Endothelial cell of umbilical vein (primary cell): ENCODE measurements around the gene NOTCH1. TPM values are rescaled to one million over a fixed set of nuclear protein-coding genes. Genes with fewer than 3 reads are reported as not detected.

Experiments
- BruUV-seq: library from RNA; stranded (reverse); fragments of 400-500 nt; replicated peaks from 2 replicates; lab custom pipeline; 2021; lab: Mats Ljungman, UMichigan
- CTCF ChIA-PET: fragments of 300-600, 350-600 bp; sonication (Branson Sonifier 250); formaldehyde crosslinking; loops from one replicate; lab custom pipeline; 2021; ENCODE audit warnings: antibody characterized with exemption, inconsistent platforms; lab: Charles Lee
- POLR2A ChIA-PET: fragments of 300-600, 350-600 bp; sonication (Branson Sonifier 250); formaldehyde crosslinking; loops from one replicate; lab custom pipeline; 2021; ENCODE audit warnings: antibody characterized with exemption, inconsistent platforms; lab: Charles Lee
- DNase-seq: peaks from one replicate; pipeline ENCODE4 v3.0.0-alpha.2; 2011; ENCODE audit warnings: low read depth, low spot score
- FAIRE-seq: peaks from 2 replicates; lab custom pipeline; 2011; peaks lifted over from hg19 to GRCh38; lab: Jason Lieb, UNC
- H2AFZ ChIP-seq: 2 replicates; pipeline ENCODE4 v1.6.0; 2012; ENCODE audit warnings: low read depth, low read length, control low read depth, inconsistent platforms
- H3K27ac ChIP-seq: 2 replicates; pipeline ENCODE4 v1.5.1; 2011; ENCODE audit warnings: low read depth, mild to moderate bottlenecking, control low read depth, low read length, moderate library complexity; ENCODE audit not compliant: insufficient read depth
- H3K27me3 ChIP-seq, 2 experiments: 2 replicates each; pipeline versions ENCODE4 v1.6.0 to v1.6.1; 2011; ENCODE audit warnings: low read length in 2 of 2, mixed read lengths in 1 of 2; ENCODE audit not compliant: control insufficient read depth in 2 of 2, insufficient read depth in 2 of 2
- H3K36me3 ChIP-seq, 2 experiments: 2 replicates in 1 of 2; 3 replicates in 1 of 2; pipeline ENCODE4 v1.5.1; 2011; ENCODE audit warnings: low read length in 2 of 2, mild to moderate bottlenecking in 1 of 2, moderate library complexity in 1 of 2; ENCODE audit not compliant: control insufficient read depth in 2 of 2, insufficient read depth in 2 of 2; ENCODE audit errors: extremely low read depth in 1 of 2
- H3K4me1 ChIP-seq: 3 replicates; pipeline ENCODE4 v1.5.1; 2011; ENCODE audit warnings: mild to moderate bottlenecking, low read length; ENCODE audit not compliant: control insufficient read depth, insufficient read depth; ENCODE audit errors: extremely low read depth
- H3K4me2 ChIP-seq: 2 replicates; pipeline ENCODE4 v1.6.1; 2011; ENCODE audit warnings: low read length, control low read depth, mixed read lengths; ENCODE audit not compliant: insufficient read depth
- H3K4me3 ChIP-seq, 3 experiments: fragments of 200-600 bp in 1 of 3; sonication (generic), shearing (Covaris generic) in 1 of 3; replicated peaks in 1 of 3; 2 replicates each; pipeline ENCODE4 v1.5.1; 2011 to 2016; ENCODE audit warnings: control low read depth in 3 of 3, low read length in 3 of 3, mild to moderate bottlenecking in 2 of 3, inconsistent platforms in 1 of 3, low read depth in 1 of 3, moderate library complexity in 1 of 3; ENCODE audit not compliant: insufficient read depth in 1 of 3
- H3K79me2 ChIP-seq: 2 replicates; pipeline ENCODE4 v1.6.0; 2012; ENCODE audit warnings: low read length, inconsistent platforms; ENCODE audit not compliant: control insufficient read depth, insufficient read depth
- H3K9ac ChIP-seq: replicated peaks from 2 replicates; pipeline ENCODE3; 2011; ENCODE audit warnings: low read length, control low read depth; ENCODE audit not compliant: insufficient read depth; ENCODE audit errors: extremely low read depth
- H3K9me1 ChIP-seq: replicated peaks from 3 replicates; pipeline ENCODE4 v1.6.0; 2011; ENCODE audit warnings: mild to moderate bottlenecking, low read length; ENCODE audit not compliant: control insufficient read depth, insufficient read depth; ENCODE audit errors: extremely low read depth
- H3K9me3 ChIP-seq: replicated peaks from 2 replicates; pipeline ENCODE4 v1.5.1; 2012; ENCODE audit warnings: low read length, inconsistent platforms; ENCODE audit not compliant: control insufficient read depth, insufficient read depth
- H4K20me1 ChIP-seq: replicated peaks from 2 replicates; pipeline ENCODE3; 2011; ENCODE audit warnings: mild to moderate bottlenecking, low read length; ENCODE audit not compliant: control insufficient read depth, insufficient read depth; ENCODE audit errors: extremely low read depth
- EZH2 ChIP-seq: IDR thresholded peaks from 2 replicates; pipeline ENCODE4 v1.6.1; 2012; ENCODE audit warnings: borderline replicate concordance, low read depth, mild to moderate bottlenecking, moderate library complexity, low read length, inconsistent platforms; ENCODE audit not compliant: severe bottlenecking
- FOS ChIP-seq: IDR thresholded peaks from 2 replicates; pipeline ENCODE4 v1.6.1; 2011; ENCODE audit warnings: mild to moderate bottlenecking, low read length, moderate library complexity, borderline replicate concordance; ENCODE audit not compliant: insufficient read depth
- GATA2 ChIP-seq: IDR thresholded peaks from 2 replicates; pipeline ENCODE4 v1.7.0; 2011; ENCODE audit warnings: low read depth, mild to moderate bottlenecking, moderate library complexity, mixed read lengths, low read length; ENCODE audit not compliant: insufficient read length, insufficient read depth
- JUN ChIP-seq: IDR thresholded peaks from 2 replicates; pipeline ENCODE4 v1.6.1; 2011; ENCODE audit warnings: borderline replicate concordance, low read depth; ENCODE audit not compliant: insufficient read length, insufficient read depth
- MYC ChIP-seq: IDR thresholded peaks from one replicate; pipeline ENCODE4 v1.6.1; 2011; ENCODE audit warnings: mild to moderate bottlenecking, low read depth, low read length
- POLR2A ChIP-seq: IDR thresholded peaks from 2 replicates; pipeline ENCODE4 v1.6.1; 2012; ENCODE audit warnings: low read depth, mild to moderate bottlenecking, control low read depth, low read length
- POLR2AphosphoS5 ChIP-seq: IDR thresholded peaks from 2 replicates; pipeline ENCODE4 v1.6.1; 2012; ENCODE audit warnings: low read depth, mild to moderate bottlenecking, control low read depth, low read length, moderate library complexity; ENCODE audit not compliant: insufficient read depth
- dilution Hi-C: fragments of 300-500 bp; cut with MboI; formaldehyde crosslinking; loops from one replicate; pipeline ENCODE4 v1.15.0; 2019; ENCODE audit warnings: low sequenced_read_pairs; ENCODE audit not compliant: extremely low pct_ligation_motif_present
- intact Hi-C: fragments of 100-400 bp; cut with micrococcal nuclease; formaldehyde crosslinking; loops from one replicate; pipeline ENCODE4 v1.10.0; 2022
- polyA plus RNA-seq, 4 experiments: library from polyadenylated mRNA; depleted of rRNA in 3 of 4; stranded (reverse) in 3 of 4; unstranded in 1 of 4; fragments of >200 nt; gene quantifications; 2 replicates each; pipeline versions ENCODE4 v1.2.1 to v1.2.3, GENCODE V29; 2011 to 2012; ENCODE audit warnings: missing spikeins in 1 of 4
- total RNA-seq: library from RNA; stranded (reverse); gene quantifications from 2 replicates; pipeline ENCODE4 v1.2.3, GENCODE V29; 2021
- TF ChIP-seq, protein P1 (sequence below): IDR thresholded peaks from 2 replicates; pipeline ENCODE4 v1.6.1; 2011; ENCODE audit not compliant: insufficient read depth, insufficient read length
- TF ChIP-seq, protein P2 (sequence below), 2 donors: IDR thresholded peaks; 1 replicate in 1 of 2; 2 replicates in 1 of 2; pipeline ENCODE4 v1.5.1; 2011; ENCODE audit warnings: low read length in 2 of 2, mild to moderate bottlenecking in 2 of 2, moderate library complexity in 2 of 2, control low read depth in 1 of 2, inconsistent platforms in 1 of 2, low read depth in 1 of 2; ENCODE audit not compliant: insufficient read depth in 1 of 2; ENCODE audit errors: extremely low read depth in 1 of 2

The NOTCH1 gene
- total and polyA plus RNA-seq, 2 donors (not counting 3 experiments of a cell fraction or from before 2014, with no cell fraction given), result 31.7 to 153 TPM

DNA sequence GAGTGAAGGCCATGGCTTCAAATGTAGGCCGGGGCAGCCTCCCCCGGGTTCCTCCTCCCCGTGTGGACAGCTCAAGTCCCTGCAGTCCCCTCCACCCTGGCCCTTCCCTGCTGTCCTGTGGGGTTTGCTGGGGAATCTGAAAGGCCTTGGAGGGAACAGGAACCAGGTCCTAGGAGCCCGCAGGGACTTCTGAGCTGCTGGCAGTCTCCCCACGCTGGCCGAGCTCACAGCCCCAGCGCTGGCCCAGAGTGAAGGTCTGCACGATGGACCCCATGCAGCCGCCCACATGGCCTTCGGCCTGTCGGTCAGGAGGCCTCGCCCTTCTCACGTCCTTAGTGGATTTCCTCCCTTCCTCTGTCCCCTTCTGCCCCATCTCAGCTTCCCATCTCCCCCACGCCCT is 25.7 kb upstream of the NOTCH1 start:
- H3K4me3 ChIP-seq, result no peak overlapping the region
- dilution Hi-C loops (no loop called here), intact Hi-C loops (no loop called here)
- no peaks in the 10 kb centered on the region for H4K20me1 ChIP-seq
- H2AFZ ChIP-seq, result no peak overlapping the region
- H3K4me2 ChIP-seq, result no peak overlapping the region
- no peak overlapping the region for H3K27ac ChIP-seq
- H3K79me2 ChIP-seq, result no peaks in the 10 kb centered on the region
- ChIA-PET POLR2A (interaction anchor here (0.6 kb wide), 1 partner anchor 43 kb away, joined by 3 read pairs; no protein-coding TSS in a partner anchor), CTCF (interaction anchor here (1.1 to 1.8 kb wide), 3 partner anchors 47 to 87 kb away, joined by 3 to 5 read pairs (median 3); no protein-coding TSS in a partner anchor)
- no peaks in the 10 kb centered on the region for H3K27me3 ChIP-seq
- no peaks in the 10 kb centered on the region for H3K9me3 ChIP-seq
- peaks cover 10% of the 10 kb centered on the region for H3K4me1 ChIP-seq
- H3K36me3 ChIP-seq, result no peaks in the 10 kb centered on the region
- H3K9me1 ChIP-seq, result no peaks in the 10 kb centered on the region
- no peak for TF ChIP-seq POLR2AphosphoS5
- no peak for TF ChIP-seq POLR2A
- TF ChIP-seq, protein P1, sequence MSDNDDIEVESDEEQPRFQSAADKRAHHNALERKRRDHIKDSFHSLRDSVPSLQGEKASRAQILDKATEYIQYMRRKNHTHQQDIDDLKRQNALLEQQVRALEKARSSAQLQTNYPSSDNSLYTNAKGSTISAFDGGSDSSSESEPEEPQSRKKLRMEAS, result no peak
- no peak for TF ChIP-seq GATA2
- no peak for TF ChIP-seq JUN
- TF ChIP-seq EZH2, result no peak
- no peak for TF ChIP-seq MYC
- TF ChIP-seq FOS, result no peak
- TF ChIP-seq, protein P2, sequence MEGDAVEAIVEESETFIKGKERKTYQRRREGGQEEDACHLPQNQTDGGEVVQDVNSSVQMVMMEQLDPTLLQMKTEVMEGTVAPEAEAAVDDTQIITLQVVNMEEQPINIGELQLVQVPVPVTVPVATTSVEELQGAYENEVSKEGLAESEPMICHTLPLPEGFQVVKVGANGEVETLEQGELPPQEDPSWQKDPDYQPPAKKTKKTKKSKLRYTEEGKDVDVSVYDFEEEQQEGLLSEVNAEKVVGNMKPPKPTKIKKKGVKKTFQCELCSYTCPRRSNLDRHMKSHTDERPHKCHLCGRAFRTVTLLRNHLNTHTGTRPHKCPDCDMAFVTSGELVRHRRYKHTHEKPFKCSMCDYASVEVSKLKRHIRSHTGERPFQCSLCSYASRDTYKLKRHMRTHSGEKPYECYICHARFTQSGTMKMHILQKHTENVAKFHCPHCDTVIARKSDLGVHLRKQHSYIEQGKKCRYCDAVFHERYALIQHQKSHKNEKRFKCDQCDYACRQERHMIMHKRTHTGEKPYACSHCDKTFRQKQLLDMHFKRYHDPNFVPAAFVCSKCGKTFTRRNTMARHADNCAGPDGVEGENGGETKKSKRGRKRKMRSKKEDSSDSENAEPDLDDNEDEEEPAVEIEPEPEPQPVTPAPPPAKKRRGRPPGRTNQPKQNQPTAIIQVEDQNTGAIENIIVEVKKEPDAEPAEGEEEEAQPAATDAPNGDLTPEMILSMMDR (IDR thresholded peaks at IDR 0.05; ENCODE audit: extremely low read depth in 1 of 2, insufficient read depth in 1 of 2, low read depth in 1 of 2, low read length in 2 of 2), result no peak
- no peak overlapping the region for H3K9ac ChIP-seq
- no peak for DNase-seq
- no TSS peak for BruUV-seq
- no peak for FAIRE-seq
